MM.1S (cell line): Measurements from ENCODE around the gene FSTL1.
A peak's percentile ranks its signal among the peaks of the same experiment; 100 is the strongest.

Source experiments
- DNase-seq: peaks from one replicate; pipeline ENCODE4 v3.0.0-alpha.2; 2015
- H2AFZ ChIP-seq: fragments of 300-600 bp; sonication (generic); 2 replicates; pipeline ENCODE4 v1.6.0; 2016; ENCODE audit warnings: antibody characterized with exemption, low read length
- H3F3A ChIP-seq: fragments of 300-600 bp; sonication (generic); 2 replicates; pipeline ENCODE4 v1.6.1; 2016; ENCODE audit warnings: mild to moderate bottlenecking, antibody characterized with exemption, low read length, moderate library complexity, mixed read lengths; ENCODE audit not compliant: insufficient read depth
- H3K27ac ChIP-seq: fragments of 300-600 bp; sonication (generic); 2 replicates; pipeline ENCODE4 v1.5.1; 2016; ENCODE audit warnings: mild to moderate bottlenecking, low read length
- H3K27me3 ChIP-seq: fragments of 300-600 bp; sonication (generic); replicated peaks from 2 replicates; pipeline ENCODE4 v1.6.0; 2016; ENCODE audit warnings: low read length; ENCODE audit not compliant: insufficient read depth
- H3K36me3 ChIP-seq: fragments of 300-600 bp; sonication (generic); replicated peaks from 2 replicates; pipeline ENCODE4 v1.6.1; 2016; ENCODE audit warnings: mild to moderate bottlenecking, low read length, mixed read lengths; ENCODE audit not compliant: insufficient read depth
- H3K4me1 ChIP-seq: fragments of 300-600 bp; sonication (generic); 2 replicates; pipeline ENCODE4 v1.6.1; 2016; ENCODE audit warnings: low read length, mixed read lengths
- H3K4me2 ChIP-seq: fragments of 300-600 bp; sonication (generic); 2 replicates; pipeline ENCODE4 v1.6.0; 2016; ENCODE audit warnings: low read depth, low read length
- H3K4me3 ChIP-seq: fragments of 300-600 bp; sonication (generic); 2 replicates; pipeline ENCODE4 v1.5.1; 2016; ENCODE audit warnings: low read length, mixed read lengths
- H3K79me2 ChIP-seq: fragments of 300-600 bp; sonication (generic); 2 replicates; pipeline ENCODE4 v1.6.1; 2016; ENCODE audit warnings: mixed run types, low read length, mixed read lengths
- H3K9ac ChIP-seq: fragments of 300-600 bp; sonication (generic); 2 replicates; pipeline ENCODE4 v1.6.1; 2016; ENCODE audit warnings: low read length, mixed read lengths
- H3K9me2 ChIP-seq: fragments of 300-600 bp; sonication (generic); replicated peaks from 2 replicates; pipeline ENCODE4 v1.6.1; 2016; ENCODE audit warnings: mild to moderate bottlenecking, low read length, mixed read lengths; ENCODE audit not compliant: insufficient read depth
- H3K9me3 ChIP-seq: fragments of 300-600 bp; sonication (generic); replicated peaks from 2 replicates; pipeline ENCODE4 v1.6.1; 2016; ENCODE audit warnings: mild to moderate bottlenecking, low read length, mixed read lengths; ENCODE audit not compliant: insufficient read depth
- H4K20me1 ChIP-seq: fragments of 300-600 bp; sonication (generic); 2 replicates; pipeline ENCODE4 v1.6.1; 2016; ENCODE audit warnings: mild to moderate bottlenecking, low read length, moderate library complexity, mixed read lengths; ENCODE audit not compliant: insufficient read depth
- EZH2 ChIP-seq: fragments of 300-600 bp; sonication (generic); optimal IDR thresholded peaks from 2 replicates; pipeline ENCODE3; 2017; ENCODE audit warnings: low read depth, mild to moderate bottlenecking, antibody characterized with exemption, low read length, mixed read lengths
- EZH2phosphoT487 ChIP-seq: fragments of 300-600 bp; sonication (generic); IDR thresholded peaks from 2 replicates; pipeline ENCODE4 v1.6.1; 2018; ENCODE audit warnings: antibody characterized with exemption, low read length
- TF ChIP-seq, protein P1 (sequence below): fragments of 300-600 bp; sonication (generic); IDR thresholded peaks from 2 replicates; pipeline ENCODE4 v1.5.1; 2016; ENCODE audit warnings: antibody characterized with exemption, low read length, mixed read lengths

The FSTL1 gene

DNA sequence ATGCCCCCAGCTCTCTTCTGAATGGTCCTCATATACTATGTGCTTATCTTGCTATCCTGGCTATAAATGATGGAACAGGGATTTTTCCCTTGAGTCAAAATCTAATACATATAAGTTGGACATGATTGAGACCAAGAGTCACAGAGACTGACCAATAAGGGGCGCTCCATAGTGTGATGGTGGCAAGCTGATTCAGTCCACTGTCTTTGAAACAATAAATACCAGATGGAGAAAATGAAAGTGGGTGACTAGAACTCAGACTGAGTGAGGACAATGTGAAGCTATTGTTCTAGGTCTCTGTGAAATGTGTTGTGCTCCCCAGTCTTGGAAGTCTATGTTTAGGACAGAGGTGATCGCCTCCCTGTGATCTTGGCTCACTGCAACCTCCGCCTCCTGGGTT lies 10.6 kb upstream of the FSTL1 start:
- Histone ChIP-seq H3K4me3 (no peak overlapping the region), H3K4me1 (peaks cover 7% of the 10 kb centered on the region), H3F3A (no peaks in the 10 kb centered on the region), H3K36me3 (no peaks in the 10 kb centered on the region), H3K27me3 (no peaks in the 10 kb centered on the region), H3K27ac (no peak overlapping the region), H3K79me2 (no peaks in the 10 kb centered on the region), H3K9ac (no peak overlapping the region), H3K4me2 (peak overlapping the region; percentile 13; the same call in 1 of the 2 replicates), H3K9me3 (no peaks in the 10 kb centered on the region), H2AFZ (no peak overlapping the region), H3K9me2 (no peaks in the 10 kb centered on the region), H4K20me1 (no peaks in the 10 kb centered on the region)
- no peak for TF ChIP-seq EZH2
- TF ChIP-seq EZH2phosphoT487: no peak
- TF ChIP-seq, protein P1, sequence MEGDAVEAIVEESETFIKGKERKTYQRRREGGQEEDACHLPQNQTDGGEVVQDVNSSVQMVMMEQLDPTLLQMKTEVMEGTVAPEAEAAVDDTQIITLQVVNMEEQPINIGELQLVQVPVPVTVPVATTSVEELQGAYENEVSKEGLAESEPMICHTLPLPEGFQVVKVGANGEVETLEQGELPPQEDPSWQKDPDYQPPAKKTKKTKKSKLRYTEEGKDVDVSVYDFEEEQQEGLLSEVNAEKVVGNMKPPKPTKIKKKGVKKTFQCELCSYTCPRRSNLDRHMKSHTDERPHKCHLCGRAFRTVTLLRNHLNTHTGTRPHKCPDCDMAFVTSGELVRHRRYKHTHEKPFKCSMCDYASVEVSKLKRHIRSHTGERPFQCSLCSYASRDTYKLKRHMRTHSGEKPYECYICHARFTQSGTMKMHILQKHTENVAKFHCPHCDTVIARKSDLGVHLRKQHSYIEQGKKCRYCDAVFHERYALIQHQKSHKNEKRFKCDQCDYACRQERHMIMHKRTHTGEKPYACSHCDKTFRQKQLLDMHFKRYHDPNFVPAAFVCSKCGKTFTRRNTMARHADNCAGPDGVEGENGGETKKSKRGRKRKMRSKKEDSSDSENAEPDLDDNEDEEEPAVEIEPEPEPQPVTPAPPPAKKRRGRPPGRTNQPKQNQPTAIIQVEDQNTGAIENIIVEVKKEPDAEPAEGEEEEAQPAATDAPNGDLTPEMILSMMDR: no peak
- no peak for DNase-seq

DNA sequence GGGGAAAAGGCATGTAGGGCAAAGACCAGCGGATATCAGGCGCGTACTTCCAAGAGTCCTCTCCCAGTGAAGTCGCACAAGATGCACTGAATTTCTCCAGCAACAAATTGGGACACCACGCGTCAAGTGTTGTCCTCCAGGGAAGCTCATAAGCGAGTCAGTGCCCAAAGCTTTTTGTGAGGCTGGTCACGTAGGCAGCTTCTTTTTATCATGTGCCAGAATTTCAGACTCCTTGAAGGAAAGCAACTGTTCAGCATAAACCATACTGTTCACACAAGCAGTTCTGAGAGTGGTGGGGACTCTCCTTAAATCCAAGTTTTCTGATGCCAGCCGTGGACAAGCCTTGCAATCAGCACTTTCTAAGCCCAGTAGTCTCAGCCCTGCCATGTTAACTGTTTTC lies 10.1 kb upstream of the FSTL1 start:
- Histone ChIP-seq H3K9me3 (no peaks in the 10 kb centered on the region), H3F3A (no peaks in the 10 kb centered on the region), H3K4me1 (peaks cover 7% of the 10 kb centered on the region), H3K4me3 (no peak overlapping the region), H3K4me2 (no peak overlapping the region), H3K9ac (no peak overlapping the region), H4K20me1 (no peaks in the 10 kb centered on the region), H3K9me2 (no peaks in the 10 kb centered on the region), H3K36me3 (no peaks in the 10 kb centered on the region), H3K79me2 (no peaks in the 10 kb centered on the region), H3K27ac (no peak overlapping the region), H2AFZ (no peak overlapping the region), H3K27me3 (no peaks in the 10 kb centered on the region)
- DNase-seq: no peak
- TF ChIP-seq EZH2phosphoT487 (no peak), EZH2 (no peak)
- TF ChIP-seq, protein P1: no peak

DNA sequence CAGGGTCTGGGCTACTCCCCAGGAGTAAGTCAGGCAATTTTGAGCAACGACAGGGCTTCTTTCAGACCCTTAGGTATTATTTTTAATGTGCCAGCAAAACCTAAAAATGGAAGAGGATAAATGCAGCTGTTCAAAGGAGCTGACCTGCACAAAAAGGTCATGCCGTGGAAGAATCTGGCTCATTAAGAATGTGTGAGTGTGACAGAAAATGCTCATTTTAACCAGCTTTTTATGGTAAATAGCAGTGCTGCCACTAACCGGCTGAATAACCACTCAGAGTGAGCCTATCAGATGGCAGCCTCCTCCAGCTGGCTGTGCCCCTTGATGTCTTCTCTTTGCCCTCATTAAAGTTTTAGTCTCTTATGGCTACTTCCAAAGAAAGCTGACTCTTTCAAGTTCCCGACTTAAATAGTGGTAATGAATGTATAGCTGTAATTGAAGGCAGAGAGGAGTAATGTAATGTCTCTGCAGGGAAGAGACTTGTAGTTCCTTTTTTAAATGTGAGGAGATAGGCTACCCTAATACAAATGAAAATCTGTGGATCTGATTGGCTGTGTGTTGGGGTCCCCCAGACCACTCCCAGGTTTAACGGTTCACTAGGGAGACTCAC lies 9.5 kb upstream of the FSTL1 start:
- Histone ChIP-seq H3K27ac (no peak overlapping the region), H4K20me1 (no peaks in the 10 kb centered on the region), H3K9me2 (no peaks in the 10 kb centered on the region), H3K27me3 (no peaks in the 10 kb centered on the region), H3K9ac (no peak overlapping the region), H3K79me2 (no peaks in the 10 kb centered on the region), H3K9me3 (no peaks in the 10 kb centered on the region), H3K4me2 (no peak overlapping the region), H3K4me3 (no peak overlapping the region), H3K4me1 (peaks cover 7% of the 10 kb centered on the region), H3F3A (no peaks in the 10 kb centered on the region), H3K36me3 (no peaks in the 10 kb centered on the region), H2AFZ (no peak overlapping the region)
- DNase-seq: no peak
- TF ChIP-seq EZH2: no peak
- no peak for TF ChIP-seq EZH2phosphoT487
- TF ChIP-seq, protein P1: no peak
